SU-DHL-6 (cell line): ENCODE measurements around the gene DNAH11.
"Not testable (repeated sequence)": the region's sequence is repeated elsewhere in the genome, so short reads cannot be mapped to it uniquely, and the experiment has no call there.

Experiments used
- H2AFZ ChIP-seq: fragments of 200-600 bp; sonication (generic); 2 replicates; pipeline ENCODE4 v1.6.1; 2014; ENCODE audit warnings: low read depth, mild to moderate bottlenecking, moderate library complexity, mixed read lengths, antibody characterized with exemption, low read length; ENCODE audit not compliant: severe bottlenecking
- H3F3A ChIP-seq: fragments of 200-600 bp; shearing (Covaris generic); 2 replicates; pipeline ENCODE4 v1.6.0; 2016; ENCODE audit warnings: antibody characterized with exemption, mild to moderate bottlenecking; ENCODE audit not compliant: insufficient read depth
- H3K27ac ChIP-seq: fragments of 200-600 bp; sonication (generic); 2 replicates; pipeline ENCODE4 v1.5.1; 2016; ENCODE audit warnings: low read depth, mild to moderate bottlenecking, low read length, moderate library complexity, mixed read lengths
- H3K27me3 ChIP-seq: fragments of 200-600 bp; sonication (generic), shearing (Covaris generic); 2 replicates; pipeline ENCODE4 v1.6.0; 2014; ENCODE audit warnings: mild to moderate bottlenecking, low read length
- H3K36me3 ChIP-seq: fragments of 200-600 bp; sonication (generic); 2 replicates; pipeline ENCODE4 v1.6.1; 2014; ENCODE audit warnings: mild to moderate bottlenecking, low read length, mixed read lengths
- H3K4me2 ChIP-seq: fragments of 300-600, 200-600 bp; shearing (Covaris generic), sonication (generic); 2 replicates; pipeline ENCODE4 v1.6.0; 2014; ENCODE audit warnings: low read length, low read depth, mild to moderate bottlenecking; ENCODE audit not compliant: poor library complexity, severe bottlenecking
- H3K4me3 ChIP-seq: fragments of 200-600 bp; sonication (generic); 2 replicates; pipeline ENCODE4 v1.5.1; 2014; ENCODE audit warnings: antibody characterized with exemption, low read length, mild to moderate bottlenecking, mixed read lengths; ENCODE audit not compliant: insufficient read depth, poor library complexity, severe bottlenecking
- H3K79me2 ChIP-seq: fragments of 200-600 bp; sonication (generic); 2 replicates; pipeline ENCODE4 v1.6.1; 2014; ENCODE audit warnings: mild to moderate bottlenecking, low read length, moderate library complexity; ENCODE audit not compliant: insufficient read depth
- H3K9ac ChIP-seq: fragments of 200-600 bp; sonication (generic); 2 replicates; pipeline ENCODE4 v1.7.0; 2014; ENCODE audit warnings: mild to moderate bottlenecking, low read length
- H3K9me2 ChIP-seq: fragments of 200-600 bp; sonication (generic); replicated peaks from 2 replicates; pipeline ENCODE4 v1.6.1; 2014; ENCODE audit warnings: low read length; ENCODE audit not compliant: insufficient read depth
- H3K9me3 ChIP-seq: fragments of 200-600 bp; sonication (generic); 2 replicates; pipeline ENCODE4 v1.6.1; 2014; ENCODE audit warnings: low read length, mixed read lengths; ENCODE audit not compliant: insufficient read depth
- H4K20me1 ChIP-seq: fragments of 200-600 bp; sonication (generic); 2 replicates; pipeline ENCODE4 v1.6.1; 2014; ENCODE audit warnings: low read depth, mild to moderate bottlenecking, antibody characterized with exemption, low read length, moderate library complexity, mixed read lengths
- EZH2phosphoT487 ChIP-seq: fragments of 200-600 bp; sonication (generic), shearing (Covaris generic); conservative IDR thresholded peaks from 2 replicates; pipeline ENCODE4 v1.6.1; 2018; ENCODE audit warnings: mild to moderate bottlenecking, antibody characterized with exemption, low read length, moderate library complexity, mixed read lengths
- TF ChIP-seq, protein P1 (sequence below): fragments of 200-600 bp; sonication (generic); IDR thresholded peaks from one replicate; pipeline ENCODE4 v1.5.1; 2017; ENCODE audit warnings: antibody characterized with exemption, mild to moderate bottlenecking, low read length, moderate library complexity; ENCODE audit not compliant: insufficient read depth, poor library complexity, severe bottlenecking

Gene DNAH11

DNA sequence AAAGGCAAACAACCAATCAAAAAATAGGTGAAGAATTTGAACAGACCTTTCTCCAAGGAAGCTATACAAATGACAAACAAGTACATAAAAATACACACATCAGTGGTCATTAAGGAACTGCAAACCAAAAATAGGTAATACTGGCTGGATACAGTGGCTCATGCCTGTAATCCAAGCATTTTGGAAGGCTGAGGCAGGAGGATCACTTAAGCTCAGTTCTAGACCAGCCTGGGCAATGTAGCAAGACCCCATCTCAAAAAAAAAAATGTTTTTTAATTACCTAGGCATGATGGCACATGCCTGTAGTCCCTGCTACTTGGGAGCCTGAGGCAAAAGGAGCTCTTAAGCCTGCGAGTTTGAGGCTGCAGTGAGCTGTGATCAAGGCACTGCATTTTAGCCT, 383.6 kb downstream of the DNAH11 start:
- H3K36me3 ChIP-seq: no peaks in the 10 kb centered on the region
- no peak overlapping the region for H2AFZ ChIP-seq
- H3K27ac ChIP-seq: no peak overlapping the region
- no peaks in the 10 kb centered on the region for H3F3A ChIP-seq
- TF ChIP-seq EZH2phosphoT487: no peak
- TF ChIP-seq, protein P1, sequence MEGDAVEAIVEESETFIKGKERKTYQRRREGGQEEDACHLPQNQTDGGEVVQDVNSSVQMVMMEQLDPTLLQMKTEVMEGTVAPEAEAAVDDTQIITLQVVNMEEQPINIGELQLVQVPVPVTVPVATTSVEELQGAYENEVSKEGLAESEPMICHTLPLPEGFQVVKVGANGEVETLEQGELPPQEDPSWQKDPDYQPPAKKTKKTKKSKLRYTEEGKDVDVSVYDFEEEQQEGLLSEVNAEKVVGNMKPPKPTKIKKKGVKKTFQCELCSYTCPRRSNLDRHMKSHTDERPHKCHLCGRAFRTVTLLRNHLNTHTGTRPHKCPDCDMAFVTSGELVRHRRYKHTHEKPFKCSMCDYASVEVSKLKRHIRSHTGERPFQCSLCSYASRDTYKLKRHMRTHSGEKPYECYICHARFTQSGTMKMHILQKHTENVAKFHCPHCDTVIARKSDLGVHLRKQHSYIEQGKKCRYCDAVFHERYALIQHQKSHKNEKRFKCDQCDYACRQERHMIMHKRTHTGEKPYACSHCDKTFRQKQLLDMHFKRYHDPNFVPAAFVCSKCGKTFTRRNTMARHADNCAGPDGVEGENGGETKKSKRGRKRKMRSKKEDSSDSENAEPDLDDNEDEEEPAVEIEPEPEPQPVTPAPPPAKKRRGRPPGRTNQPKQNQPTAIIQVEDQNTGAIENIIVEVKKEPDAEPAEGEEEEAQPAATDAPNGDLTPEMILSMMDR: no peak
- H3K9ac ChIP-seq: no peak overlapping the region
- peaks cover 91% of the 10 kb centered on the region for H3K79me2 ChIP-seq
- no peaks in the 10 kb centered on the region for H3K27me3 ChIP-seq
- H4K20me1 ChIP-seq: peaks cover 31% of the 10 kb centered on the region
- H3K4me3 ChIP-seq: no peak overlapping the region
- H3K9me3 ChIP-seq: no peaks in the 10 kb centered on the region
- no peaks in the 10 kb centered on the region for H3K9me2 ChIP-seq
- no peak overlapping the region for H3K4me2 ChIP-seq

DNA sequence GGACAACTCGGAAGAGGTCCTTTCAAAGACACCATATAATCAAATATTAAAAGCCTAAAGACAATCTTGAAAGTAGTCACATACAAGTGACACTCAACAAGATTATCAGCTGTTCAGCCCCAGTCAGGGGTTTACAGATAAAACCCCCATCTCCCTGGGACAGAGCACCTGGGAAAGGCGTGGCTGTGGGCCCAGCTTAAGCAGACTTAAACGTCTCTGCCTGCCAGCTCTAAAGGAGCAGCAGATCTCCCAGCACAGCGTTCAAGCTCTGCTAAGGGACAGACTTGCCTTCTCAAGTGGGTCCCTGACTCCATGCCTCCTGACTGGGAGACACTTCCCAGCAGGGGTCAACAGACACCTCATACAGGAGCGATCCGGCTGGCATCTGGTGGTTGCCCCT, 384.9 kb downstream of the DNAH11 start:
- TF ChIP-seq, protein P1: no peak
- TF ChIP-seq EZH2phosphoT487: no peak
- Histone ChIP-seq H2AFZ (no peak overlapping the region), H3K9me3 (no peaks in the 10 kb centered on the region), H4K20me1 (peaks cover 18% of the 10 kb centered on the region), H3K27ac (no peak overlapping the region), H3K9me2 (no peaks in the 10 kb centered on the region), H3K27me3 (no peaks in the 10 kb centered on the region), H3K4me2 (no peak overlapping the region), H3K9ac (no peak overlapping the region), H3K36me3 (no peaks in the 10 kb centered on the region), H3F3A (no peaks in the 10 kb centered on the region), H3K79me2 (peaks cover 91% of the 10 kb centered on the region), H3K4me3 (no peak overlapping the region)

DNA sequence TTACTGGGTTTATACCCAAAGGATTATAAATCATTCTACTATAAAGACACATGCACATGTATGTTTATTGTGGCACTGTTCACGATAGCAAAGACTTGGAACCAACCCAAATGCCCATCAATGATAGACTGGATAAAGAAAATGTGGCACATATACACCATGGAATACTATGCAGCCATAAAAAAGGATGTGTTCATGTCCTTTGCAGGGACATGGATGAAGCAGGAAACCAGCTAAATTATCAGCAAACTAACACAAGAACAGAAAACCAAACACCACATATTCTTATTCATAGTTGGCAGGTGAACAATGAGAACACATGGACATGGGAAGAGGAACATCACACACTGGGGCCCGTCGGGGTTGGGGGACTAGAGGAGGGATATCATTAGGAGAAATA, 390.5 kb downstream of the DNAH11 start:
- H3K4me2 ChIP-seq, H3K9me2 ChIP-seq, H3K27ac ChIP-seq, H2AFZ ChIP-seq, H3F3A ChIP-seq, H3K9ac ChIP-seq, H3K27me3 ChIP-seq, H3K4me3 ChIP-seq, H3K9me3 ChIP-seq: not testable (repeated sequence)
- Histone ChIP-seq H4K20me1 (peaks cover 14% of the 10 kb centered on the region; the same call in 1 of the 2 replicates), H3K79me2 (peaks cover 93% of the 10 kb centered on the region), H3K36me3 (peaks cover 34% of the 10 kb centered on the region)

DNA sequence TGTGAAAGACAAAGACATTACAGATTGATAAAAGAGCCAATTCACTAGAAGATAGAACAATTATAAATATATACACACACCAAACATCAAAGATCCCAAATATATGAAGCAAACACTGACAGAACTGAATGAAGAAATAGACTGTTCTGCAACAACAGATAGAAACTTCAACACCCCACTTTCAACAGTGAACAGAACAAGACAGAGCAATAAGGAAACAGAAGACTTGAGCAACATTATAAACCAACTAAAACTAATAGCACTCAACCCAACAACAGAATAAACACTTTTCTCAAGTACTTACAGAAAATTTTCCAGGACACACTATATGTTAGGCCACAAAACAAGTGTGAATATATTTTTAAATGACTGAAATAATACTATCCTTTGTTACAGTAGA, 392.0 kb downstream of the DNAH11 start:
- Histone ChIP-seq H3K4me2 (peak overlapping the region; percentile 13), H3K9me3 (no peaks in the 10 kb centered on the region)

More for the DNA sequence above, 392.0 kb downstream of the DNAH11 start:
- Histone ChIP-seq H3K79me2 (peaks cover 97% of the 10 kb centered on the region), H3K9me2 (no peaks in the 10 kb centered on the region), H3K27ac (no peak overlapping the region), H4K20me1 (peaks cover 14% of the 10 kb centered on the region; the same call in 1 of the 2 replicates), H3K27me3 (no peaks in the 10 kb centered on the region), H3K36me3 (peaks cover 36% of the 10 kb centered on the region), H3K4me3 (no peak overlapping the region), H3K9ac (no peak overlapping the region), H2AFZ (no peak overlapping the region), H3F3A (no peaks in the 10 kb centered on the region)
- TF ChIP-seq, protein P1: no peak
- TF ChIP-seq EZH2phosphoT487: no peak
